Measurements from ENCODE around the gene ZNHIT2.

DNA sequence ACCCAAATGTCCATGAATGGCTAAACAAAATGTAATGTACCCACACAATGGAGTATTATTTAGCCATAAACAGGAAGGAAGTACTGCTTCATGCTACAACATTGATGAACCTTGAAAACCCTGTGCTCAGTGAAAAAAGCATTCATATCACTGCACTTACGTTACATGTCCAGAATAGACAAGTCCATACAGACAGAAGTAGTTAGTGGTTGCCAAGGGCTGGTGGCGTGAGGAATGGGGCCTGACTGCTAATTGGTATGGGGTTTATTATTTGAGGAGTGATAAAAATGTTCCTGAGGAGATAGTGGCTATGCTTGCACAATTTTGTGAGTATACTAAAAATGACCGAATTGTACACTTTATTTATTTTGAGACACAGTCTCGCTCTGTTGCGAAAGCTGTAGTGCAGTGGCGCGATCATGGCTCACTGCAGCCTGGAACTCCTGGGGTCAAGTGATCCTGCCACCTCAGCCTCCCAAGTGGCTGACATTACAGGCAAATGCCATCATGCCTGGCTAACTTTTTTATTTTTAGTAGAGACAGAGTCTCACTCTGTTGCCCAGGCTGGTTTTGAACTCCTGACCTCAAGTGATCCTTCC, 24.5 kb upstream of the ZNHIT2 start:
- no peak for TF ChIP-seq POLR2A (IDR thresholded peaks at IDR 0.05)
- TF ChIP-seq, protein P1, sequence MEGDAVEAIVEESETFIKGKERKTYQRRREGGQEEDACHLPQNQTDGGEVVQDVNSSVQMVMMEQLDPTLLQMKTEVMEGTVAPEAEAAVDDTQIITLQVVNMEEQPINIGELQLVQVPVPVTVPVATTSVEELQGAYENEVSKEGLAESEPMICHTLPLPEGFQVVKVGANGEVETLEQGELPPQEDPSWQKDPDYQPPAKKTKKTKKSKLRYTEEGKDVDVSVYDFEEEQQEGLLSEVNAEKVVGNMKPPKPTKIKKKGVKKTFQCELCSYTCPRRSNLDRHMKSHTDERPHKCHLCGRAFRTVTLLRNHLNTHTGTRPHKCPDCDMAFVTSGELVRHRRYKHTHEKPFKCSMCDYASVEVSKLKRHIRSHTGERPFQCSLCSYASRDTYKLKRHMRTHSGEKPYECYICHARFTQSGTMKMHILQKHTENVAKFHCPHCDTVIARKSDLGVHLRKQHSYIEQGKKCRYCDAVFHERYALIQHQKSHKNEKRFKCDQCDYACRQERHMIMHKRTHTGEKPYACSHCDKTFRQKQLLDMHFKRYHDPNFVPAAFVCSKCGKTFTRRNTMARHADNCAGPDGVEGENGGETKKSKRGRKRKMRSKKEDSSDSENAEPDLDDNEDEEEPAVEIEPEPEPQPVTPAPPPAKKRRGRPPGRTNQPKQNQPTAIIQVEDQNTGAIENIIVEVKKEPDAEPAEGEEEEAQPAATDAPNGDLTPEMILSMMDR (IDR thresholded peaks at IDR 0.05) = no peak
- TF ChIP-seq POLR2AphosphoS5 (IDR thresholded peaks at IDR 0.05) = no peak
